ENCODE results near the gene RAPGEF2. TPM values are rescaled to one million over a fixed set of nuclear protein-coding genes. Genes with fewer than 3 reads are reported as not detected.

The RAPGEF2 gene
- total and polyA plus RNA-seq, 9 of the 15 experiments (the other 6 are each of a cell fraction or from before 2014, with no cell fraction given), result 3.1 to 32.6 (median 23.1) TPM

DNA sequence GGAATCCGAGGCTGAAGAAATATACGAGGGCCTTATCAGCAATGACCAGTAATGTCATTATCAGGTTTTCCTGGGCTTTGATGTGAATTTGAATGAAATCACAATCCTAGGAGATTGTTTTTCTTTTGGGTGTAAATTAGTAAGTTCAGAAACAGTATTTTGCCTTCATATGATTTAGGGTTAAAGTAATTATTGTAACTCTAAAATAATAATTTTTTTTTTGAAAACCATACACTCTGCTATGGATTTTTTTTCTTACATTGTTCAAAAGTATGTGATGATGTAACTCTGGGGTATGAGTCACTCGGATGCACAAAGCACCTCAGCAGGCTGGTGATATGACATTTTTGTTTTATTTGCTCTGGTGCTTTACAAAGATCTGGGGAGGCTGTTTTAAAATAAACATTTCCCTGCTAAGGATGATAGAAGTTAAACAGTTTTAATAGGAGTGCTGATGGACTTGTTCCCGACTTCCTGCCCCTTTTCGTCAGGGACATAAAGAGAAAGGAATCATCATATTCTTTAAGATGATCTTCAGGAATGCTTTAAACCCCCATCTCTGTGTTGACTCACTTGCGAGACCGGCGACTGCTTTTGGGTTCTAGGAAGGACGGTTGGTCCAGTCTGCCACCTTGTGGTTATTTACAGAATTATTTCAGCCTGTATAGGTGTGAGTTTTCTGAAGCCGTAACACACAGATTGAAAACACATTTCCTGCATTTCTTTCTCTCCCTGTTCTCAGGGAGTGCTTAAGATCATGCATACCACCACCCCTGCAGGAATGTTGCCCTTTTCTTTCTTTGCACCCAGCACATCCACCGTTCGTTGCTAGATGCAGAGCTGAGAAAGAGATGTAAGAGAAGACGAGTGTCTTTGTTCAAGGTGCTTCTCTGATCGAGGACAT, 72.5 kb downstream of the RAPGEF2 start (continued):
- no peak for TF ChIP-seq ATF1 (CRISPR knock-in tag; IDR thresholded peaks at IDR 0.05)
- no peak for TF ChIP-seq ATF1 (tag; IDR thresholded peaks at IDR 0.05)
- no peak for TF ChIP-seq FOXA1 (IDR thresholded peaks at IDR 0.05; ENCODE audit: borderline replicate concordance)
- TF ChIP-seq KAT7 (CRISPR knock-in tag; IDR thresholded peaks at IDR 0.05; ENCODE audit: borderline replicate concordance), result no peak
- no peak for TF ChIP-seq XRCC4 (IDR thresholded peaks at IDR 0.05; ENCODE audit: extremely low read depth, insufficient read depth, insufficient read length)
- TF ChIP-seq ZNF75A (CRISPR knock-in tag; IDR thresholded peaks at IDR 0.05), result no peak
- TF ChIP-seq RB1 (IDR thresholded peaks at IDR 0.05; ENCODE audit: low read depth), result no peak
- TF ChIP-seq RAD51 (IDR thresholded peaks at IDR 0.05; ENCODE audit: borderline replicate concordance, low read depth), result no peak
- TF ChIP-seq, protein P1, sequence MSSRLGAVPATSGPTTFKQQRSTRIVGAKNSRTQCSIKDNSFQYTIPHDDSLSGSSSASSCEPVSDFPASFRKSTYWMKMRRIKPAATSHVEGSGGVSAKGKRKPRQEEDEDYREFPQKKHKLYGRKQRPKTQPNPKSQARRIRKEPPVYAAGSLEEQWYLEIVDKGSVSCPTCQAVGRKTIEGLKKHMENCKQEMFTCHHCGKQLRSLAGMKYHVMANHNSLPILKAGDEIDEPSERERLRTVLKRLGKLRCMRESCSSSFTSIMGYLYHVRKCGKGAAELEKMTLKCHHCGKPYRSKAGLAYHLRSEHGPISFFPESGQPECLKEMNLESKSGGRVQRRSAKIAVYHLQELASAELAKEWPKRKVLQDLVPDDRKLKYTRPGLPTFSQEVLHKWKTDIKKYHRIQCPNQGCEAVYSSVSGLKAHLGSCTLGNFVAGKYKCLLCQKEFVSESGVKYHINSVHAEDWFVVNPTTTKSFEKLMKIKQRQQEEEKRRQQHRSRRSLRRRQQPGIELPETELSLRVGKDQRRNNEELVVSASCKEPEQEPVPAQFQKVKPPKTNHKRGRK (tag; IDR thresholded peaks at IDR 0.05), result no peak
- TF ChIP-seq, protein P2, sequence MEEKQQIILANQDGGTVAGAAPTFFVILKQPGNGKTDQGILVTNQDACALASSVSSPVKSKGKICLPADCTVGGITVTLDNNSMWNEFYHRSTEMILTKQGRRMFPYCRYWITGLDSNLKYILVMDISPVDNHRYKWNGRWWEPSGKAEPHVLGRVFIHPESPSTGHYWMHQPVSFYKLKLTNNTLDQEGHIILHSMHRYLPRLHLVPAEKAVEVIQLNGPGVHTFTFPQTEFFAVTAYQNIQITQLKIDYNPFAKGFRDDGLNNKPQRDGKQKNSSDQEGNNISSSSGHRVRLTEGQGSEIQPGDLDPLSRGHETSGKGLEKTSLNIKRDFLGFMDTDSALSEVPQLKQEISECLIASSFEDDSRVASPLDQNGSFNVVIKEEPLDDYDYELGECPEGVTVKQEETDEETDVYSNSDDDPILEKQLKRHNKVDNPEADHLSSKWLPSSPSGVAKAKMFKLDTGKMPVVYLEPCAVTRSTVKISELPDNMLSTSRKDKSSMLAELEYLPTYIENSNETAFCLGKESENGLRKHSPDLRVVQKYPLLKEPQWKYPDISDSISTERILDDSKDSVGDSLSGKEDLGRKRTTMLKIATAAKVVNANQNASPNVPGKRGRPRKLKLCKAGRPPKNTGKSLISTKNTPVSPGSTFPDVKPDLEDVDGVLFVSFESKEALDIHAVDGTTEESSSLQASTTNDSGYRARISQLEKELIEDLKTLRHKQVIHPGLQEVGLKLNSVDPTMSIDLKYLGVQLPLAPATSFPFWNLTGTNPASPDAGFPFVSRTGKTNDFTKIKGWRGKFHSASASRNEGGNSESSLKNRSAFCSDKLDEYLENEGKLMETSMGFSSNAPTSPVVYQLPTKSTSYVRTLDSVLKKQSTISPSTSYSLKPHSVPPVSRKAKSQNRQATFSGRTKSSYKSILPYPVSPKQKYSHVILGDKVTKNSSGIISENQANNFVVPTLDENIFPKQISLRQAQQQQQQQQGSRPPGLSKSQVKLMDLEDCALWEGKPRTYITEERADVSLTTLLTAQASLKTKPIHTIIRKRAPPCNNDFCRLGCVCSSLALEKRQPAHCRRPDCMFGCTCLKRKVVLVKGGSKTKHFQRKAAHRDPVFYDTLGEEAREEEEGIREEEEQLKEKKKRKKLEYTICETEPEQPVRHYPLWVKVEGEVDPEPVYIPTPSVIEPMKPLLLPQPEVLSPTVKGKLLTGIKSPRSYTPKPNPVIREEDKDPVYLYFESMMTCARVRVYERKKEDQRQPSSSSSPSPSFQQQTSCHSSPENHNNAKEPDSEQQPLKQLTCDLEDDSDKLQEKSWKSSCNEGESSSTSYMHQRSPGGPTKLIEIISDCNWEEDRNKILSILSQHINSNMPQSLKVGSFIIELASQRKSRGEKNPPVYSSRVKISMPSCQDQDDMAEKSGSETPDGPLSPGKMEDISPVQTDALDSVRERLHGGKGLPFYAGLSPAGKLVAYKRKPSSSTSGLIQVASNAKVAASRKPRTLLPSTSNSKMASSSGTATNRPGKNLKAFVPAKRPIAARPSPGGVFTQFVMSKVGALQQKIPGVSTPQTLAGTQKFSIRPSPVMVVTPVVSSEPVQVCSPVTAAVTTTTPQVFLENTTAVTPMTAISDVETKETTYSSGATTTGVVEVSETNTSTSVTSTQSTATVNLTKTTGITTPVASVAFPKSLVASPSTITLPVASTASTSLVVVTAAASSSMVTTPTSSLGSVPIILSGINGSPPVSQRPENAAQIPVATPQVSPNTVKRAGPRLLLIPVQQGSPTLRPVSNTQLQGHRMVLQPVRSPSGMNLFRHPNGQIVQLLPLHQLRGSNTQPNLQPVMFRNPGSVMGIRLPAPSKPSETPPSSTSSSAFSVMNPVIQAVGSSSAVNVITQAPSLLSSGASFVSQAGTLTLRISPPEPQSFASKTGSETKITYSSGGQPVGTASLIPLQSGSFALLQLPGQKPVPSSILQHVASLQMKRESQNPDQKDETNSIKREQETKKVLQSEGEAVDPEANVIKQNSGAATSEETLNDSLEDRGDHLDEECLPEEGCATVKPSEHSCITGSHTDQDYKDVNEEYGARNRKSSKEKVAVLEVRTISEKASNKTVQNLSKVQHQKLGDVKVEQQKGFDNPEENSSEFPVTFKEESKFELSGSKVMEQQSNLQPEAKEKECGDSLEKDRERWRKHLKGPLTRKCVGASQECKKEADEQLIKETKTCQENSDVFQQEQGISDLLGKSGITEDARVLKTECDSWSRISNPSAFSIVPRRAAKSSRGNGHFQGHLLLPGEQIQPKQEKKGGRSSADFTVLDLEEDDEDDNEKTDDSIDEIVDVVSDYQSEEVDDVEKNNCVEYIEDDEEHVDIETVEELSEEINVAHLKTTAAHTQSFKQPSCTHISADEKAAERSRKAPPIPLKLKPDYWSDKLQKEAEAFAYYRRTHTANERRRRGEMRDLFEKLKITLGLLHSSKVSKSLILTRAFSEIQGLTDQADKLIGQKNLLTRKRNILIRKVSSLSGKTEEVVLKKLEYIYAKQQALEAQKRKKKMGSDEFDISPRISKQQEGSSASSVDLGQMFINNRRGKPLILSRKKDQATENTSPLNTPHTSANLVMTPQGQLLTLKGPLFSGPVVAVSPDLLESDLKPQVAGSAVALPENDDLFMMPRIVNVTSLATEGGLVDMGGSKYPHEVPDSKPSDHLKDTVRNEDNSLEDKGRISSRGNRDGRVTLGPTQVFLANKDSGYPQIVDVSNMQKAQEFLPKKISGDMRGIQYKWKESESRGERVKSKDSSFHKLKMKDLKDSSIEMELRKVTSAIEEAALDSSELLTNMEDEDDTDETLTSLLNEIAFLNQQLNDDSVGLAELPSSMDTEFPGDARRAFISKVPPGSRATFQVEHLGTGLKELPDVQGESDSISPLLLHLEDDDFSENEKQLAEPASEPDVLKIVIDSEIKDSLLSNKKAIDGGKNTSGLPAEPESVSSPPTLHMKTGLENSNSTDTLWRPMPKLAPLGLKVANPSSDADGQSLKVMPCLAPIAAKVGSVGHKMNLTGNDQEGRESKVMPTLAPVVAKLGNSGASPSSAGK (IDR thresholded peaks at IDR 0.05), result no peak
- TF ChIP-seq MCM2 (IDR thresholded peaks at IDR 0.05; ENCODE audit: low read depth), result no peak
- no peak for TF ChIP-seq POLR2A (conservative IDR thresholded peaks at IDR 0.05)
- 0 out of 2 replicates have a peak, but pooled peaks have one; percentile 55 for TF ChIP-seq ZNF24 (IDR thresholded peaks at IDR 0.05)
- no peak for TF ChIP-seq GTF2A2 (tag; IDR thresholded peaks at IDR 0.05)
- no peak for TF ChIP-seq GTF2F1 (IDR thresholded peaks at IDR 0.05; ENCODE audit: low read depth, low read length)
